Stimulated activated CD4-positive, alpha-beta T cell treated with anti-CD3 and anti-CD28 coated beads, Interleukin-12 subunit alpha, Interleukin-12 subunit beta, amount 100 ng/mL, for 24 hours (primary cell): Measurements from ENCODE around the gene PLPPR3.
"Not testable (repeated sequence)": the region's sequence is repeated elsewhere in the genome, so short reads cannot be mapped to it uniquely, and the experiment has no call there.

Experiments used
- DNase-seq, 2 experiments: peaks; one replicate each; pipeline ENCODE4 v3.0.0-alpha.2; 2020; ENCODE audit warnings: low read depth in 2 of 2

Gene PLPPR3

DNA sequence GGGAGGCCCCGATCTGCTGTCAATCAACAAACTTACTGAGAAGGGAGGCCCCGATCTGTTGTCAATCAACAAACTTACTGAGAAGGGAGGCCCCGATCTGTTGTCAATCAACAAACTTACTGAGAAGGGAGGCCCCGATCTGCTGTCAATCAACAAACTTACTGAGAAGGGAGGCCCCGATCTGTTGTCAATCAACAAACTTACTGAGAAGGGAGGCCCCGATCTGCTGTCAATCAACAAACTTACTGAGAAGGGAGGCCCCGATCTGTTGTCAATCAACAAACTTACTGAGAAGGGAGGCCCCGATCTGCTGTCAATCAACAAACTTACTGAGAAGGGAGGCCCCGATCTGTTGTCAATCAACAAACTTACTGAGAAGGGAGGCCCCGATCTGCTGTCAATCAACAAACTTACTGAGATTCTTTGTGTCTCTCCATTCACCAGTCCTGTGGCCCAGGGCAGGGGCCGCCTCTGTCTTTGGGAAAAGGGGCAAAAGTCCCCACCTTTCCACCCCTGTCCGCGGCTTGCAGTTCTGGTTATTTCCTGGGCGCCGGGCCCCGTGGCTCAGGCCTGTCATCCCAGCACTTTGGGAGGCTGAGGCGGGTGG lies 32.0 kb upstream of the PLPPR3 start:
- DNase-seq, result not testable (repeated sequence)

- no peak for DNase-seq
Observed at GRCh38 chr19:853014-853585, 31.3 kb upstream of the PLPPR3 start.

GRCh38 chr19:852136-853013 lies 30.6 kb upstream of the PLPPR3 start, which contains the start of gene ELANE:
TSS of gene ELANE (plus strand) at chr19:852303. CDS start at chr19:852329, 26 bp downstream.
- DNase-seq, result no peak

DNA sequence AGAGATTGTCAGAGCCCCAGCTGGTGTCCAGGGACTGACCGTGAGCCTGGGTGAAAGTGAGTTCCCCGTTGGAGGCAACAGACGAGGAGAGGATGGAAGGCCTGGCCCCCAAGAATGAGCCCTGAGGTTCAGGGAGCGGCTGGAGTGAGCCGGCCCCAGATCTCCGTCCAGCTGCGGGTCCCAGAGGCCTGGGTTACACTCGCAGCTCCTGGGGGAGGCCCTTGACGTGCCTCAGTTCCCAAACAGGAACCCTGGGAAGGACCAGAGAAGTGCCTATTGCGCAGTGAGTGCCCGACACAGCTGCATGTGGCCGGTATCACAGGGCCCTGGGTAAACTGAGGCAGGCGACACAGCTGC lies 29.2 kb upstream of the PLPPR3 start:
- DNase-seq, result no peak

DNA sequence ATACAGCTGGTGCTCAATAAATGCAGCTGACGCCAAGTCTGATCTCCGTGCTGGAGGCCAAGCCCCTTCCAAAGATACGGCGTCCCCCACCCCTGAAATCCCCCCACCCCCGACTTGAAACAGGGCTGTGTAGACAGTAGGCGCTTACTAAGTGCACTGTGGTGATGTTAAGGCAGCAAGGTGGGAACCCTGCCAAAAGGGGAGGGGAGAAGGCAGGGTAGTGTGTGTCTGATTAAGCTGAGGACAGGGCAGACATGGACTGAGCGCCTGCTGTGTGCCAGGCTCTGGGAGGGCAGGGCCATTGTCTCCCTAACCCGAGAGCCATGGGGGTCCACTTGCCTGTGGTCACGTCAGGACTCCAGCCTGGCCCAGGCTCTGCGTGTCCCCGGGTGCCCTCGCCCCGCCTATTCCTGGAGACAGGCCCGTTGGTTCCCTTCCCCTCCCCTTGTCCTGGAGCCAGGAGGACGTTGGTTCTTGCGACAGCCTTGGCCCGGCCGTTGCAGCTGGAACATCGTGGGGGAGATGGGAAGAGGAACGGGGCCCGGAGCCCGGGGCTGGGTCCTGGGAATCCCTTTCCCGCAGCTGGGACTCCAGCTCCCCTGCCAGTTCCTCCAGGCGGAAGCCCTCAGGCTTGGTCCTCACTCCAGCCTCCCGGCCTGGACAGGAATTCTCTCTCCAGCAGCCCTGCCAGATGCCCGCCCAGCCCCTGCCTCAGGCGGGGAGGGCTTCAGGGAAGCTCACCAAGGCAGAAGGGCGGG lies 28.6 kb upstream of the PLPPR3 start:
- DNase-seq, result no peak

GRCh38 chr19:849195-849594 lies 27.4 kb upstream of the PLPPR3 start:
- not testable (repeated sequence) for DNase-seq

- DNase-seq, result no peak
Observed at GRCh38 chr19:848386-848921, 26.7 kb upstream of the PLPPR3 start.

GRCh38 chr19:845707-846521 lies 24.2 kb upstream of the PLPPR3 start:
- DNase-seq, result no peak

DNA sequence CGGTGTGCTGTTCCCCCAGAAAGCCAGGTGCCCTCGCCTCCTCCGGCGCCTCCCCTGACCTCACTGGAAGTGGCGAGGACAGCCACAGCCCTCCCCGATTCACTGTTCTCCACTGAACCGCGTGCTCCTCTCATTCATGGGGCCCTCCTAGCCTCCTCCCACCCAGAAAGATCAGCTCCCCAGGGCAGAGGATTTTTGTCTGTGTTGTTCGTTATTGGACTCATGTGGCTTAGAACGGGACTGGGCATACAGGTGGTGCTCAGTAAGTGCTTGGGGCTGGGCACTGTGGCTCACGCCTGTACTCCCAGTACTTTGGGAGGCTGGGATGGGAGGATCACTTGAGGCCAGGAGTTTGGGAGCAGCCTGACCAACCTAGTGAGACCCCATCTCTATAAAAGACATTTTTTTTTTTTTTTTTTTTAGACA lies 22.8 kb upstream of the PLPPR3 start:
- DNase-seq, result no peak

- DNase-seq, result no peak
Observed at GRCh38 chr19:843836-844545, 22.2 kb upstream of the PLPPR3 start.

- DNase-seq, result no peak
Observed at GRCh38 chr19:843180-843835, 21.6 kb upstream of the PLPPR3 start.

DNA sequence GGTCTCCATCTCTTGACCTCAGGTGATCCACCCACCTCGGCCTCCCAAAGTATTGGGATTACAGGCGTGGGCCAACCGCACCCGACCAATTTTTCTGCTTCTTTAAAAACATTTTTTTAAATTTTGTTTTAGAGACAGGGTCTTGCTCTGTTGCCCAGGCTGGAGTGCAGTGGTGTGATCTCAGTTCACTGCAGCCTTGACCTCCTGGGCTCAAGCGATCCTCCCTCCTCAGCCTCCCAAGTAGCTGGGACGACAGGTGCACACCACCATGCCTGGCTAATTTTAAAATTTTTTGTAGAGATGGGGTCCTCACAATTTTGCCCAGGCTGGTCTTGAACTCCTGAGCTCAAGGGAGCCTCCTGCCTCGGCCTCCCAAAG lies 21.0 kb upstream of the PLPPR3 start:
- not testable (repeated sequence) for DNase-seq

GRCh38 chr19:840519-841206 lies 18.9 kb upstream of the PLPPR3 start, which contains the start of gene PRTN3:
TSS of gene PRTN3 (plus strand) at chr19:840999. CDS start at chr19:841009, 10 bp downstream.
- no peak for DNase-seq

GRCh38 chr19:835210-835810 lies 13.6 kb upstream of the PLPPR3 start:
- no peak for DNase-seq

GRCh38 chr19:834216-834615 lies 12.5 kb upstream of the PLPPR3 start:
- no peak for DNase-seq

- DNase-seq, result no peak
Observed at GRCh38 chr19:831407-832369, 9.9 kb upstream of the PLPPR3 start.

DNA sequence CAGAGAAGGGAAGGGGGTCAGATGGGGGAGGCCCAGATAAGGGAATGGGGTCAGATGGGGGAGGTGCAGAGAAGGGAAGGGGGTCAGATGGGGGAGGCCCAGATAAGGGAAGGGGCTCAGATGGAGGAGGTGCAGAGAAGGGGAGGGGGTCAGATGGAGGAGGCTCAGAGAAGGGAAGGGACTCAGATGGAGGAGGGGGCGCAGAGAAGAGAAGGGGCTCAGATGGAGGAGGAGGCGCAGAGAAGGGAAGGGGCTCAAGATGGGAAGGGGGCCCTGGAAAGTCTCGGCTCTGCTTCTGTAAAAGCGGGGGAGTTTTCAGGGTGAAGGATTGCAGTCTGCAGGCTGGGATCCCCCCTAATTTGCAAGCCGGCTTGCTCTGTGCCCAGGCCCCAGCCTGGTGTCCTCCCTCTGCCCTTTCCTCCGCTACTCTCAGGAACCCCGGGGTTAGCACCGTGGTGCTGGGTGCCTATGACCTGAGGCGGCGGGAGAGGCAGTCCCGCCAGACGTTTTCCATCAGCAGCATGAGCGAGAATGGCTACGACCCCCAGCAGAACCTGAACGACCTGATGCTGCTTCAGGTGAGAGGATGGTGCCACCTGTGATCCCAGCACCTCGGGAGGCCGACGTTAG lies 7.5 kb upstream of the PLPPR3 start:
- no peak for DNase-seq
